8988T (cell line): ENCODE results near the gene FAM117A.
"Not testable (repeated sequence)": the region's sequence is repeated elsewhere in the genome, so short reads cannot be mapped to it uniquely, and the experiment has no call there.

Source experiments
- DNase-seq: peaks from one replicate; pipeline ENCODE4 v3.0.0; 2011

The FAM117A gene

DNA sequence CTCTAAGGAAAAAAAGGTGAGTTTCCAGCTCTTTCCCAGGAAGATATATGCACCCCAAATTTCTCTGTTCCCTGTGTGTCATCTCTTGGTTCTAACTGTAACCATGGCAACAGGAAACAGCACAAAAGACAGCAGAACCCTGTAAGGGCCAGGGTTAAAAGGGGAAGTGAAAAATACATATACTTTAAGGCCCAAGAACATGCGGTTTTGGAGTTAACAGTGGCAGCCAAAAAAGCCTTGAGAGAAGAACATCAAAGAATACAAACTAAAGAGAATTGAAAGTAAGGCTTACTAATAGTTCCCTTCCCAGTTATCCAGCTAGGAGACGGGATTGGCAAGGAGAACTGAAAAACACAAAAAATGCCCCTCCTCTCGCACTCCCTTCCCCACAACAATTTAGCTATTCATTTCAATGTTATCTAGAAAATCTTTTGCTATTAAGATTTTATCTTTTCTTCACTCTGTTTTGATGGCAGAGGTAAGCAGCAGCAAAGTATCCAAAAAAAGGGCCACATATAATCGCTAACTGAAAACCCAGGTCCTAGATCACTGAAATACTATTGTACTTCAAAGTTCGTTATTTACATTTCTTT, 87.6 kb downstream of the FAM117A start:
- no peak for DNase-seq

DNA sequence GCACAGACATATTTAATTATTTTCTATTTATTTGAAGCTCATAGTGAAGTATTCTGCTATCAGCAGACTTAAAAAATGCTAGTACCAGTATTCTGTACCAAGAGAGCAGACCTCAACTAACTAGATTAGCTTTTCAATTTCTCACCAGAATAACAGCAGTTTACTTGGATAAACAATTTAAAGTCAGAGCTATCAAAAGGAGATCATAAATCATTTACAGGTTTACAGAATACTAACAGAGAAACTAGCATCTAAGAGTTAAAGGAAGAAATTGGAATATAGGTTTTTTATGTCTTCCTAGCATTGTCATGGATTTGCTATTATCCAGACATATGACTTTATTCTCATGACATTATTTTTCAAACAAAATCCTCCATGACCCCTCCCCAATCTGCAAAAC, 89.4 kb downstream of the FAM117A start:
- DNase-seq, result no peak

DNA sequence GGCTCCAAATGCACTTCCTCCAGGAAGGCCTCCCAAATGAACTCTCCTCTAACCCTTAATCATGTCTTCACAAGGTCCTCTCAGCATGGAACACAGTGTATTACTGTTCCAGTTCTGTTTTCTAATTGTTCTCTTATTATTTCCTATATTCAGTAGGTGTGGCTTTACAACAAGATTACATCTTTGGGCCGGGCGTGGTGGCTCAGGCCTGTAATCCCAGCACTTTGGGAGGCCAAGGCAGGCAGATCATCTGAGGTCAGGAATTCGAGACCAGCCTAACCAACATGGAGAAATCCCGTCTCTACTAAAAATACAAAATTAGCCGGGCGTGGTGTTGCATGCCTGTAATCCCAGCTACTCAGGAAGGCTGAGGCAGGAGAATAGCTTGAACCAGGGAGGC, 90.3 kb downstream of the FAM117A start:
- DNase-seq, result not testable (repeated sequence)

DNA sequence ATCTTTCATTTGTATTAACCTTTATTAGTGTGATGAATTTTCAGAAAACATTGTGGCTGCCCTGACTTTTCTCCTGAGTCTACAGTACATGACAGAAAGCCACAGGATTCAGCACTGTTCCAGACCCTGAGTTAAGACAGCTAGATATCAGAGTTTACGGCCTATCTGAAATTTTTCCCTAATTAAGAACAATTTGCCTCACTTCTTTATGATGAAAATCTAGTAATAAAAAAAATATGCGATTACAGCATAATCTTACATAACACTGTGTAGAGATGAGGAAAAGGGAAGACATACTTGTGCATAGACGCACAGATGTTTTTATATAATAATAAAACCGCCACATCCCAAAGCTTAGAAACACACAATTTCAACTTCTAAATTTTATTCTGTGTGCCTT, 93.3 kb downstream of the FAM117A start:
- no peak for DNase-seq

DNA sequence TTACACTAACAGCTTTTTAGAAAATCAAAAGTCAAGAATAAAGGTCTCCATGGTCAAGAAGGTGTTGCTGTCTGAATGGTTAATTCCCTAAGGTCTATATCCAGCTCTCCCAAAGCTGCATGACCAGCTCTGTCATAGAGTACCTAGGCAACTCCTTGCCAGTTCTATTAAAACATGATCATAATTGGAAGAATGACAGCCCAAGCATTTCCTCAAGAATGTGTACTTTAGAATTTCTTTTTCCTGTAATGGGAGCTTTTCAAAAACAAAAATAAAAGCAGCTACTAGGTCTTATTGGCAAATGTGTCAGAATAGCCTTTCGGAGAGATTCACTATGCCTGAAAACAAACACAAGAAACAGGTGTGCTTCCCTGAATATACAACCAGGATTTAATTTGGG, 93.9 kb downstream of the FAM117A start:
- DNase-seq, result no peak

DNA sequence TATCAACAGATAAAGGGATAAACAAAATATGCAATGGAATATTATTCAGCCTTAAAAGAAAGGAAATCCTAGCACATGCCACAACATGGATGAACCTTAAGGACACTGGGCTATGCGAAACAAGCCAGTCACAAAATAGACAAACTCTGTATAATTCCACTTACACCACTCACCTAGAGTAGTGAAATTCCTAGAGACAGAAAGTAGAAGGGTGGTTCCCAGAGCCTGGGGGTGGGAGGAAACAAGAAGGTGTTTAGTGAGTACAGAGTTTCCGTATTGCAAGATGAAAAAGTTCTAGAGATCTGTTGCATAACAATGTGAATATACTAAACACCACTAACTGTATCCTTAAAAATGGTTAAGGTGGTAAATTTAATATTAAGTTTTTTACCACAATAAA, 96.1 kb downstream of the FAM117A start:
- no peak for DNase-seq

DNA sequence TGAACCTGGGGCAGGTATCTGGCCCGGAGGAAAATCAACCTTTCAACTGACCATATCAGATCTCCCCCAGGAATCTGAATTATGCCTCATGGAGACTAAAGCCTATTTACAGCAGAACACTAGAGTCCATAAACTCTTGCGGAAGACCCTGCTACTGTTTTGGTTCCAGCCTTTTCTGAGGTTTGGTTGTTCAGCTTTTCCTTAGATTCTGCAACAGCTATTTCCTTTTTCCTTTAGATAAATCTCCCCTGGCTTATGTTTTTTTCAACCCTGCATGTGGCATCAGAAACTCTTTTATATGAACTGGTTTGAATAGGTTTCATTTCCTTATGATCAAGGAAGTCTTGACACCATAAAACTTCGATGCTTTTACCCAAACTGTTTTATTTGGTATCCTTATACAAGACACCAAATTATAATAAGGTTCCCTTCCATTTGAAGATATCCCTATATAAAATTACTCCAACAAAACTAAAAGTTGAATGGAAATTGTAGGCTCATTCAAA, 99.2 kb downstream of the FAM117A start:
- no peak for DNase-seq
